T47D (cell line): ENCODE measurements around the gene PDE1C.

Source experiments
- DNase-seq, 2 experiments: peaks; one replicate each; pipeline versions ENCODE4 v3.0.0 to v3.0.0-alpha.2; 2011 to 2012; ENCODE audit warnings: low read depth in 1 of 2, low spot score in 1 of 2
- JUND ChIP-seq: IDR thresholded peaks from 2 replicates; pipeline ENCODE4 v1.6.1; 2012; ENCODE audit warnings: low read depth
- in situ Hi-C: cut with HindIII; loops from 2 replicates; pipeline ENCODE4 v1.10.0; 2016; ENCODE audit warnings: low sequenced_read_pairs, low pct_unique_long_range_greater_than_20kb

Gene PDE1C

GRCh38 chr7:31796375-31796774, 273.8 kb downstream of the PDE1C start:
- no peak for DNase-seq
- no peak for TF ChIP-seq JUND
- in situ Hi-C loops: no loop called here

GRCh38 chr7:31794851-31795344, 275.3 kb downstream of the PDE1C start:
- in situ Hi-C loops: no loop called here
- DNase-seq: no peak
- no peak for TF ChIP-seq JUND

- in situ Hi-C loops: no loop called here
- DNase-seq: no peak
Measured at GRCh38 chr7:31791881-31792280, 278.3 kb downstream of the PDE1C start.

GRCh38 chr7:31788883-31789680, 281.1 kb downstream of the PDE1C start:
- TF ChIP-seq JUND: no peak
- in situ Hi-C loops: no loop called here
- DNase-seq: no peak

More at GRCh38 chr7:31791881-31792280, 278.3 kb downstream of the PDE1C start:
- no peak for TF ChIP-seq JUND

GRCh38 chr7:31788445-31788844, 281.8 kb downstream of the PDE1C start:
- in situ Hi-C loops: no loop called here
- no peak for TF ChIP-seq JUND
- DNase-seq: no peak

GRCh38 chr7:31786326-31786725, 283.9 kb downstream of the PDE1C start:
- no peak for DNase-seq
- in situ Hi-C loops: no loop called here
- no peak for TF ChIP-seq JUND

GRCh38 chr7:31785101-31785500, 285.1 kb downstream of the PDE1C start:
- no peak for TF ChIP-seq JUND
- no peak for DNase-seq
- in situ Hi-C loops: no loop called here

- in situ Hi-C loops: no loop called here
- no peak for TF ChIP-seq JUND
- DNase-seq: no peak
Measured at GRCh38 chr7:31783221-31783620, 287.0 kb downstream of the PDE1C start.

- no peak for TF ChIP-seq JUND
- peak; percentile 47 to 77 for DNase-seq
- in situ Hi-C loops: no loop called here
Measured at GRCh38 chr7:31782411-31782991, 287.7 kb downstream of the PDE1C start.

GRCh38 chr7:31778296-31778695, 291.9 kb downstream of the PDE1C start:
- TF ChIP-seq JUND: no peak
- in situ Hi-C loops: no loop called here
- DNase-seq: no peak

- in situ Hi-C loops: no loop called here
- TF ChIP-seq JUND: no peak
- DNase-seq: no peak
Measured at GRCh38 chr7:31776616-31777015, 293.6 kb downstream of the PDE1C start.

- DNase-seq: peak in 1 of 2 experiments; percentile 9
- in situ Hi-C loops: no loop called here
- TF ChIP-seq JUND: no peak
Measured at GRCh38 chr7:31775556-31775955, 294.7 kb downstream of the PDE1C start.

GRCh38 chr7:31772211-31772610, 298.0 kb downstream of the PDE1C start:
- TF ChIP-seq JUND: no peak
- in situ Hi-C loops: no loop called here

More at GRCh38 chr7:31772211-31772610, 298.0 kb downstream of the PDE1C start:
- DNase-seq: no peak
